MCF 10A (cell line): Measurements from ENCODE around the gene HAND2. TPM values are rescaled to one million over a fixed set of nuclear protein-coding genes. Genes with fewer than 3 reads are reported as not detected.

Experiments
- BruUV-seq: library from RNA; stranded (reverse); fragments of 400-500 nt; replicated peaks from 2 replicates; lab custom pipeline; 2021; lab: Mats Ljungman, UMichigan
- CTCF ChIA-PET: fragments of 300-600 bp; sonication (Branson Sonifier 250); formaldehyde crosslinking; extraction: SDS; loops from one replicate; lab custom pipeline; 2021; ENCODE audit warnings: antibody characterized with exemption, inconsistent platforms; lab: Yijun Ruan, JAX
- POLR2A ChIA-PET: fragments of 300-600, 350-650 bp; sonication (Branson Sonifier 250); formaldehyde crosslinking; extraction: SDS; loops from one replicate; lab custom pipeline; 2020; ENCODE audit warnings: antibody characterized with exemption, inconsistent platforms; lab: Yijun Ruan, JAX
- DNase-seq: peaks from one replicate; pipeline ENCODE4 v3.0.0-alpha.2; 2018; ENCODE audit not compliant: unreplicated experiment
- H3K27ac Mint-ChIP-seq: one replicate; pipeline ENCODE4 v1.8.0; 2022; ENCODE audit warnings: mild to moderate bottlenecking, low read depth, mixed read lengths; ENCODE audit not compliant: unreplicated experiment
- H3K27me3 Mint-ChIP-seq: one replicate; pipeline ENCODE4 v1.8.0; 2022; ENCODE audit warnings: mixed read lengths; ENCODE audit not compliant: insufficient read depth, unreplicated experiment
- H3K36me3 Mint-ChIP-seq: one replicate; pipeline ENCODE4 v1.8.0; 2022; ENCODE audit warnings: mild to moderate bottlenecking, moderate library complexity, mixed read lengths; ENCODE audit not compliant: insufficient read depth, unreplicated experiment
- H3K4me1 Mint-ChIP-seq: one replicate; pipeline ENCODE4 v1.8.0; 2022; ENCODE audit warnings: mixed read lengths; ENCODE audit not compliant: insufficient read depth, unreplicated experiment
- H3K4me3 Mint-ChIP-seq: one replicate; pipeline ENCODE4 v1.8.0; 2022; ENCODE audit warnings: mild to moderate bottlenecking, moderate library complexity, mixed read lengths; ENCODE audit not compliant: unreplicated experiment
- H3K9me3 Mint-ChIP-seq: one replicate; pipeline ENCODE4 v1.8.0; 2022; ENCODE audit warnings: mixed read lengths; ENCODE audit not compliant: unreplicated experiment
- CTCF ChIP-seq: fragments of 200-600 bp; IDR thresholded peaks from one replicate; pipeline ENCODE4 v1.8.0; 2022; ENCODE audit warnings: antibody characterized with exemption, mild to moderate bottlenecking; ENCODE audit not compliant: unreplicated experiment
- intact Hi-C: fragments of 100-400 bp; cut with micrococcal nuclease; formaldehyde crosslinking; loops from 2 replicates; pipeline ENCODE4 v1.14.1; 2022
- total RNA-seq: library from RNA; stranded (reverse); gene quantifications from 2 replicates; pipeline ENCODE4 v1.2.3, GENCODE V29; 2022

HAND2 gene
- total RNA-seq, 1 experiment from 2014 or later = not detected

DNA sequence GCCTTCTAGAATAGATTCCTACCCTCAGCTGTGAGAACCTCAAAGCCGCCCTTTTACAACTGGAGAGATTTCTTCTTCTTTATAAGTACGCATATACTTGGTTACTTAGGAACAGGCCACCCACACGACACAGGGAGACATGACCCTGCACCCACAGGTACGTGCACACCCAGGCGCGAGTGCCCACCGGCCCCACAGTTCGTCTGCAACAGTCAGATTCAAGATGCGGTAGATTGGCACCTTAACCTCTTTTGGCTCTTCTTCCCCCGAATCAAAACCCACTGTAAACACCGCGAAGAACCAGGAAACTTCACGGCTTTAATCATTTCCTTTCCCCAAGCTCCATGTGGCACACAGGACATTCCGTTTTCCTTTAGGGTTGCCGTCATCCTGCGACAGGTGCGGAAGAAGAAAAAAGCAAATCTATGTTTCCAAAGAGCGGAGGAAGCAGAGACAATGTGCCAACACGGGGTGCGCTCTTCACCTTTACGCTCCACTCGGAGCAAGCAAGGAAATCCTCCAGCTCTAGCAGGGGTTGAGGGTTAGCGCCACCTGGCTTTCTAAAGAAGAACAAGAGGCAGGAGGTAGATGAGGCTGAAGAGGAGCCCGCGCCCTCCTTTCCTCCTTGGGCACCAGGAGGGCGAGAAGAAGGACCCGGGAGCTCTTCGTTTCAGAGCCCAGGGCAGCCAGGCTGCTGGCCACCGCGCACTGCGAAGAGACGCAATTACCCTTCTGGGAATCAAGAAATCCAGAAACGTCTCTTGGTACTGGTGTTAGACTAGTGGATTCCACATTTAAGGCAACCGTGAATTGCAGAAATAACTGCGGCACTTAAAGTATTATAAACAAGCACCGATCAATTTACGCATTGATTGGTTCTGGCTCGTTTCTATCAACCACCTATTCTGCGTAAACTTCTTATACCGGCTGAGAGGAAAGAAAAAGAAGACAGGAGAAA is 35.7 kb downstream of the HAND2 start:
- TF ChIP-seq CTCF = peak; percentile 61
- Mint-ChIP-seq H3K9me3 (no peaks in the 10 kb centered on the region), H3K4me1 (peaks cover 8% of the 10 kb centered on the region), H3K27me3 (peaks cover 14% of the 10 kb centered on the region), H3K4me3 (peak overlapping the region; percentile 67), H3K27ac (no peak overlapping the region), H3K36me3 (no peaks in the 10 kb centered on the region)
- peak; percentile 76 for DNase-seq
- ChIA-PET POLR2A (interaction anchor here (1.0 to 1.1 kb wide), 2 partner anchors 74 to 175 kb away, joined by 3 read pairs; no protein-coding TSS in a partner anchor), CTCF (interaction anchor here (0.5 to 1.6 kb wide), 24 partner anchors 9 to 1535 kb away, joined by 3 to 11 read pairs (median 3); no protein-coding TSS in a partner anchor)
- no TSS peak for BruUV-seq
- intact Hi-C loops = loop anchor here (1.0 to 2.0 kb wide), 2 partner anchors 74 to 175 kb away; no protein-coding TSS in a partner anchor

DNA sequence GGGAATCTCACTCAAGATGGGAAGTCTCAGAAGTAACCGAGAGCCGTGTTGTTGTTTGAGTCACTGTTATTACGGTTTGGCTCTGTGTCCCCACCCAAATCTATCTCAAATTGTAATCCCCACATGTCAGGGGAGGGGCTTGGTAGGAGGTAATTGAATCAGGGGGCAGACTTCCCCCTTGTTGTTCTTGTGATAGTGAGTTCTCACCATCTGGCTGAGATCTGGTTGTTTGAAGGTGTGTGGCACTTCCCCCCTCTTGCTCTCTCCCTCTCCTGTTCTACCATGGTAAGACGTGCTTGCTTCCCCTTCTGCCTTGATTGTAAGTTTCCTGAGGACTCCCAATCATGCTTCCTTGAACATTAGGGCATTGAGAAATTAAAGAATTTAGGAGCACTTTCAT is 37.0 kb downstream of the HAND2 start:
- ChIA-PET CTCF (interaction anchor here (0.7 kb wide), 1 partner anchor 83 kb away, joined by 4 read pairs; no protein-coding TSS in a partner anchor), POLR2A (no interaction called here)
- no TSS peak for BruUV-seq
- DNase-seq = no peak
- Mint-ChIP-seq H3K27ac (no peak overlapping the region), H3K9me3 (no peaks in the 10 kb centered on the region), H3K4me3 (no peak overlapping the region), H3K27me3 (peaks cover 14% of the 10 kb centered on the region), H3K36me3 (no peaks in the 10 kb centered on the region), H3K4me1 (peaks cover 8% of the 10 kb centered on the region)
- no peak for TF ChIP-seq CTCF
- intact Hi-C loops = no loop called here

GRCh38 chr4:173492315-173492714 is 37.7 kb downstream of the HAND2 start:
- Mint-ChIP-seq H3K27ac (no peak overlapping the region), H3K27me3 (peaks cover 14% of the 10 kb centered on the region), H3K4me3 (no peak overlapping the region), H3K36me3 (no peaks in the 10 kb centered on the region), H3K9me3 (no peaks in the 10 kb centered on the region), H3K4me1 (peaks cover 8% of the 10 kb centered on the region)
- POLR2A ChIA-PET = no interaction called here
- CTCF ChIA-PET = interaction anchor here (0.5 to 1.7 kb wide), 3 partner anchors 13 to 878 kb away, joined by 3 to 9 read pairs (median 5); no protein-coding TSS in a partner anchor
- DNase-seq = no peak
- TF ChIP-seq CTCF = no peak
- intact Hi-C loops = no loop called here
- no TSS peak for BruUV-seq
